Type B pancreatic cell (in vitro differentiated cells): ENCODE data around the gene LIPM. TPM values are rescaled to one million over a fixed set of nuclear protein-coding genes. Genes with fewer than 3 reads are reported as not detected.
A peak's percentile ranks its signal among the peaks of the same experiment; 100 is the strongest.

Experiments used
- DNase-seq: peaks from one replicate; pipeline ENCODE4 v3.0.0; 2021; ENCODE audit warnings: mixed read lengths; ENCODE audit not compliant: unreplicated experiment; ENCODE audit errors: extremely low spot score
- H3K27ac Mint-ChIP-seq: 2 replicates; pipeline ENCODE4 v1.8.0; 2021; ENCODE audit warnings: mild to moderate bottlenecking, mixed read lengths
- H3K27me3 Mint-ChIP-seq: 2 replicates; pipeline ENCODE4 v1.8.0; 2021; ENCODE audit warnings: mixed read lengths
- H3K36me3 Mint-ChIP-seq: 2 replicates; pipeline ENCODE4 v1.8.0; 2021; ENCODE audit warnings: mixed read lengths
- H3K4me1 Mint-ChIP-seq: one replicate; pipeline ENCODE4 v1.8.0; 2021; ENCODE audit warnings: mixed read lengths; ENCODE audit not compliant: unreplicated experiment
- H3K4me3 Mint-ChIP-seq: 2 replicates; pipeline ENCODE4 v1.8.0; 2021; ENCODE audit warnings: mild to moderate bottlenecking, mixed read lengths
- H3K9me3 Mint-ChIP-seq: 2 replicates; pipeline ENCODE4 v1.8.0; 2021; ENCODE audit warnings: mixed read lengths
- total RNA-seq: library from RNA; stranded (reverse); gene quantifications from 2 replicates; pipeline ENCODE4 v1.2.1, GENCODE V29; 2021; ENCODE audit warnings: low replicate concordance
- TF ChIP-seq, protein P1 (sequence below): fragments of 200-600 bp; sonication (generic); conservative IDR thresholded peaks from 2 replicates; pipeline ENCODE4 v1.5.0; 2021; ENCODE audit warnings: antibody characterized with exemption, mild to moderate bottlenecking

LIPM gene
- total RNA-seq, 1 donor from 2014 or later: not detected

DNA sequence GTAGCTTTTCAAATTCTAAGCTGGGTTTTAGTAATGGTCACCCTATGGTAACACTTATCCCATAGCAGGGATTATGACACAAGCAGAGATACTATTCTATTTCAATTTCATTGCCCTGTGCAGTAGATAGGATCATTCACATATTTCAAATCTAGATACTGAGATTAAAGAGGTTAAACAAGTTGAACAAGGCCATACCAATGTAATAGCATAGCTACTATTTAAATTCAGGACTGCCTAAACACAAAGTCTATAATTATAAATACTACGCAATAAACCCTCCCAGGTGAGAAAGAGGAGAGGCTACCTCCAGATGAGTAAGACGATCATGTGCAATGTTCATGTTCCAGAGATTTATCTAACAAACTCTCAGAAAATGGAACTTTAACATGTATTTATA lies 1.1 kb downstream of the LIPM start:
- Mint-ChIP-seq H3K4me3 (no peak overlapping the region), H3K9me3 (no peaks in the 10 kb centered on the region), H3K27me3 (no peaks in the 10 kb centered on the region), H3K4me1 (no peaks in the 10 kb centered on the region), H3K27ac (peak overlapping the region; percentile 71), H3K36me3 (no peaks in the 10 kb centered on the region)
- TF ChIP-seq, protein P1, sequence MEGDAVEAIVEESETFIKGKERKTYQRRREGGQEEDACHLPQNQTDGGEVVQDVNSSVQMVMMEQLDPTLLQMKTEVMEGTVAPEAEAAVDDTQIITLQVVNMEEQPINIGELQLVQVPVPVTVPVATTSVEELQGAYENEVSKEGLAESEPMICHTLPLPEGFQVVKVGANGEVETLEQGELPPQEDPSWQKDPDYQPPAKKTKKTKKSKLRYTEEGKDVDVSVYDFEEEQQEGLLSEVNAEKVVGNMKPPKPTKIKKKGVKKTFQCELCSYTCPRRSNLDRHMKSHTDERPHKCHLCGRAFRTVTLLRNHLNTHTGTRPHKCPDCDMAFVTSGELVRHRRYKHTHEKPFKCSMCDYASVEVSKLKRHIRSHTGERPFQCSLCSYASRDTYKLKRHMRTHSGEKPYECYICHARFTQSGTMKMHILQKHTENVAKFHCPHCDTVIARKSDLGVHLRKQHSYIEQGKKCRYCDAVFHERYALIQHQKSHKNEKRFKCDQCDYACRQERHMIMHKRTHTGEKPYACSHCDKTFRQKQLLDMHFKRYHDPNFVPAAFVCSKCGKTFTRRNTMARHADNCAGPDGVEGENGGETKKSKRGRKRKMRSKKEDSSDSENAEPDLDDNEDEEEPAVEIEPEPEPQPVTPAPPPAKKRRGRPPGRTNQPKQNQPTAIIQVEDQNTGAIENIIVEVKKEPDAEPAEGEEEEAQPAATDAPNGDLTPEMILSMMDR: no peak
- no peak for DNase-seq

DNA sequence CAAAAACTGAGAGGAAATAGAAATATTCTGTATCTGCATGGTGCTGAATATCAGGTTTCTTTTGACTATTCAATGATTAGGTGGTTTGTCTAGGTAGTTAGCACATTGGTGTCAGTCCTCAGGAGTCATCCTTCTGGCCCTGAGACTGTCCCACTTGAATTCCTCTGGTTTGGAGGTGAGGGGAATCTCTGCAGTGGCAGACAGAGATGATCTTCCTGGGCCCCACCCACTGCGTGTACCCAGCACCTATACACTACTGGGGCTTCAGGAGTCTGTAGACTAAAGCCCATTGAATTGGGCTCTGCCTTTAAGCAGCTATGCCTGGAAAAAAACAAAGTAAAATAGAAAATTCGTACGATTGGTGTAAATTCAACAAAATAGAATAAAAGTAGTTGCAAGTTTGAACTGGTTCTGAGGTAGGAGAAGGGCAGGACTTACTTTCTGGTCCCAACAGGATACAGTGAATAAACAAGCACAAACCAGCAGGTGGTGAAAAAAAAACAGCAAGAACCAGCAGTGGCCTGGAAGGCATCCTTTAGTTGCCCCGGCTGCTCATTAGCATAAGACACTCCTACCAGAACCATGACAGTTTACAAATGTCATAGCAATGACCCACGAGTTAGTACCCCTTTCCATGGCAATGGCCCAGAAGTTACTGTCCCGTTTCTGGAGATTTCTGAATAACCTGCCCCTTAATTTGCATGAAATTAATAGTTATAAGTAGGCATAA lies 1.7 kb downstream of the LIPM start:
- TF ChIP-seq, protein P1: no peak
- no peaks in the 10 kb centered on the region for H3K9me3 Mint-ChIP-seq
- no peaks in the 10 kb centered on the region for H3K4me1 Mint-ChIP-seq
- DNase-seq: no peak
- H3K4me3 Mint-ChIP-seq: no peak overlapping the region
- H3K36me3 Mint-ChIP-seq: no peaks in the 10 kb centered on the region
- peak overlapping the region; percentile 71 for H3K27ac Mint-ChIP-seq
- no peaks in the 10 kb centered on the region for H3K27me3 Mint-ChIP-seq

DNA sequence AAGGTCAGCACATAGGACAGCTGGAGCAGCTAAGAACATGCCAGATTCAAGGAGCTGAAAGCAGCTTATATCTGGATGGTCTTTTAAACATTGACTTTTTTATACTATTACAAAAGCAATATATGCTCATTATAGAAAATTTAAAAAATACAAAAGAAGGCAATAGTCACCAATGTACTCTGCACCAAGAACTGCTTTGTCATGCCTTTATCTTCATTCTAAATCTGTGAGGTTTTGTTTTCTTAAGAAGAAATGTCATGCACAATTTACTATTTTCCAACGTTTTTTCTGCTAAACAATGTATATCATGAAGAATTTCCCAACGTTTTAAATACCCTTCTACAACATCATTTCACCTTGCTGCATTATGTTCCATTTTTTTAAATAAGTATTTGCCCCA lies 2.8 kb downstream of the LIPM start:
- no peak for DNase-seq
- Mint-ChIP-seq H3K4me3 (no peak overlapping the region), H3K4me1 (no peaks in the 10 kb centered on the region), H3K36me3 (no peaks in the 10 kb centered on the region), H3K27me3 (peaks cover 2% of the 10 kb centered on the region), H3K9me3 (no peaks in the 10 kb centered on the region), H3K27ac (no peak overlapping the region)
- TF ChIP-seq, protein P1: no peak

DNA sequence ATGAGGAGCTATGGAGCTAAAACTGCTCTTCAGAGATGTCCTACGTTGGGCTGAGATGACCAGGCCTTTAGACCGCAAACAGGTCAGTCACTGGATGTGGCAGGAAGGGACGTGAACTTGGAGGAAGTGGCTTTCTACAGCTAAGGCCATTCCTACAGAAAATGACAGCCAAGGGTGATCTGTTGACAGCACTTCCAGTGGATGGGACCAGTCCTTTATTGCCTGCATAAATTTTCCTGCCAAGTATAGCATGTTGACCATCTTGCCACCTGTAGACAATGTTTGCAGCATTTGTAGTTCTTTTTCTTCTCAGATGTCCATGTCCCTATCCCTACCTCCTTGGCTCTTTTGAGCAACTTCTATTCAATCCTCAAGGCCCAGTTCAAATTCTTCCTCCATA lies 3.4 kb downstream of the LIPM start:
- TF ChIP-seq, protein P1: no peak
- Mint-ChIP-seq H3K4me3 (no peak overlapping the region), H3K4me1 (no peaks in the 10 kb centered on the region), H3K27me3 (peaks cover 3% of the 10 kb centered on the region), H3K27ac (no peak overlapping the region), H3K36me3 (no peaks in the 10 kb centered on the region), H3K9me3 (no peaks in the 10 kb centered on the region)
- no peak for DNase-seq

DNA sequence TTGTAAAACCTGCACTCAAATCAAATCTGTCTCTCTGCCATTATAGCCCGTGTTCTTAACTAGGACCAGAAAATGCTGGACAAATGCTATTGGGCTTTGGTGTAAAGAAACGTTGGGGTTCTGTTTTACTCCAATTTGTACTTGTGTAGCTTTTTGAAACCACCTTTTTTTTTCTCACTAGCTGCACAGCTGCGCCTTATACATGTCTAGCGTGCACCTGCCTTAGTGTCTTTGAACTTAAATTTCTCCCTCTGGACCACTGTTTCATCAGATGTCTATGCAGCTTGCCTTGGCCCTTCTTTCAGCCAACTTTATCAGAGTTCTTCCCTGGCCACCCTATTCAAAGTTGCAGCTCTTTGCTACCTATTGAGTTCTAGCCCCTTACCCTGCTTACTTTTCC lies 7.1 kb downstream of the LIPM start:
- no peak overlapping the region for H3K4me3 Mint-ChIP-seq
- TF ChIP-seq, protein P1: no peak

More for the DNA sequence above, 7.1 kb downstream of the LIPM start:
- DNase-seq: no peak
- Mint-ChIP-seq H3K9me3 (no peaks in the 10 kb centered on the region), H3K4me1 (peaks cover 6% of the 10 kb centered on the region), H3K27me3 (peaks cover 7% of the 10 kb centered on the region), H3K27ac (no peak overlapping the region), H3K36me3 (no peaks in the 10 kb centered on the region)
